HG02885 (cell line): ENCODE measurements around the gene SLC44A3.

ENCODE experiments used
- ATAC-seq: cut with Tn5 transposase; IDR thresholded peaks from one replicate; pipeline ENCODE4 v1.9.1; 2021; ENCODE audit warnings: mild to moderate bottlenecking; ENCODE audit not compliant: unreplicated experiment, poor library complexity

SLC44A3 gene

GRCh38 chr1:94866164-94866807, 46.1 kb downstream of the SLC44A3 start:
- ATAC-seq, result no peak

GRCh38 chr1:94871031-94871430, 50.9 kb downstream of the SLC44A3 start:
- ATAC-seq, result no peak

- ATAC-seq, result no peak
These were observed 52.8 kb downstream of the SLC44A3 start for GRCh38 chr1:94872771-94873495.

DNA sequence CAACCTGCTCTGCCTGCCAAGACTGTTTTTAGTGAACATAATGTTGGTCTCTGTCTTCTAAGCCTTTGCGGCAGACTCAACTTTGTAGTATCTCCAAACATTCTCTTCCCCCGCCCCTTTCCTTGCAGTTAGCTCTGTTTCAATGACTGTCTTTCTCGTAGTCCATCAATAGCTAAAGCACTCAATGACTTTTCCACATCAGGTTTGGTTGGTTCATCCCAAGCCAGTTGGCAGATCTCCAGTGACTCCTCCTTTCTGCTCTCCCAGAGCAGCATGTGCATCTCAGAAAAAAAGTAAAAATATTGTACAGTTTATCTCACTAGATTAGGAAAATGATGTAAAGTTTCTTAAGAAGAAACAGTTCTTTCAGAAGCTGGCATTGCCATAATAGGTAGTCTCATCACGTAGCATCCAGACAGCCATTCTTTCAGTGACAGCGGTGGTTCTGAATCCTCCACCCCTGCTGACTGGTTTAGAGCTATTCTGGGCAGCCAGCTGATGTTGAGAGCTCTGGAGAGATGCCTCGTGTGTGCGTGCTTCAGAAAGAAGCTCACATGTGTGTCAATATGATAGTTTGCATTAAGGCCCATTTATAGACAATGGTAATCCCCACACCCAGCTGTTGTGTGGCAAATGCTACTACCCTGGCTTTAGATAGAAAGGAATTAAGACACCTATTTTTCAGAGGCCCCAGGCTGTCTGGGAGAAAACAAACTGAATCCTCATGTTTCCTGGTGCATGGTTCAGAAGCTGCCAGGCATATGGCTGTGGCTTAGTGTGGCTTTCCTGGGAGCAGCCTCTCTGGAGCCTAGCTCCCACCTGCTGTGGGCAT, 53.6 kb downstream of the SLC44A3 start:
- peak; percentile 64 for ATAC-seq

DNA sequence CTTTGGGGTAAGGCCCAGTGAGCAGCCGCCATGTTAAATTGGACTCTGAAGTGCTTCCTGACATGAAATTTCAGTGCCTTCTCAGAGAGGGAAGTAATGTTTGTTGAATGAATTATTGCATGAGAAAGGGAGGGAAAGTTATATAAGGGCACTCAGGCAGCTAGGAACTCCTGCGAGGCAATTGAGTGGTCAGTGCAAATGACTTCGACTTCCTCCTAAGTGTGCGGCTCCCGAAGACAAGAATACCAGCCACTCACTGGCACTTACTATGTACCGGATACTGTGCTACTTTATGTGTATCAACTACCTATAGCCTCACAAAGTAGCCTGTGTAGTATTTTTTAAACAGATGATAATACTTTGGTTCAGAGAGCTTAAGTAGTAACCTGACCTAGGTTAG, 54.3 kb downstream of the SLC44A3 start:
- ATAC-seq, result no peak

- no peak for ATAC-seq
These were observed 55.6 kb downstream of the SLC44A3 start for GRCh38 chr1:94875794-94876193.

DNA sequence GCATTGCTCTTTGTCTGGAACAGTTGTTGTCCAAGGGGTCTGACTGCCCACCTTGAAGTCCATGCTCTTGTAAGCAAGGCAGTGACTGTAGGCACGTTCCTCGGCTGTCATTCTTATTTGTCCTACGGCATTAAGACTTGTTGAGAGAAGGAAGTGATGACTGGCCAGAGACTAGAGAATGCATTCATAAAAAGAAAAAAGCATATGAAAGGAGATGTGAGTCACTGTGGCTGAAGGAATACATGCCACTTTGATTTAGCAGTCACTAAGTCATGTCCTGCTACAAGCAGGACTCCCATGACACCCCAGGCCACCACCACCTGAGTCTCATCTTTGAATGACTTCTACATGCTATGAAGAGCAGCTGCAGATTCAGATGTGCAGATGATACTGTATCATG, 56.2 kb downstream of the SLC44A3 start:
- no peak for ATAC-seq

DNA sequence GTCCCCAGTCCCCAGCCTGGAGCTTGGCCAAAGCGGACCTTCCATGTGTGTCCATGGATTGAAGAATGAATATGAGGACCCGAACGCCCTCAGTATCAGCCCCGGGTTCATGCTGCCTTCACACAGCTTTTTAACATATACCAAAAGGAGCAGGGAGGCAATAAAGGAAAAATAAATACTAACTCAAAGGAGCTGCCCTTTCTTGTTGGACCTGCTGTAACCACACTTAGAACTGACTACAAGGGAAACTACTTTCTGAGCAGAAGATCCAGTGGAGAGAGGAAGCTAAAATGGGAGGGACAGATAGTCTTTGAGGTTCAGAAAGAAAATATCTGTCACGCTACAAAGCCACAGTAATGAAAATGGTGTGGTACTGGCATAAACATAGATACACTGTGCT, 58.2 kb downstream of the SLC44A3 start:
- no peak for ATAC-seq

GRCh38 chr1:94883691-94884090, 63.5 kb downstream of the SLC44A3 start:
- peak; percentile 57 for ATAC-seq

DNA sequence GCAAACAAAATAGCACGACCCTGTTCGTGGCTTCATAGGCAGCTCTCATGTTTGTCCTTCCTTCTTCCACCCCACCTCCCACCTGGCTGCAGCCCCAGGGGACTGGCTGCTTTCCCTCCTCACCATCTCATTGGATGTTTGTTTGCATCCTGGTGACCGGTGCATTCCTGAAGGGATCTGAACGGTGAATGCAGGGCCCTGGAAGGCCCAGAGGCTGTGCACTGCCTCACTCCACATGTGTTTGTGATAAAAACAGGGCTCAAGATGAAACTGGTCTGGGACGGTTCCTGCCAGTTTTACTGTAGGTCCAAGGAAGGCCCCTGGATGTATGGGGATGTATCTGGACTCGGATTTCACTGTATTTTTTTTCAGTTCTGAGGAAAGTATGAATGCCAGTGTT, 63.9 kb downstream of the SLC44A3 start:
- ATAC-seq, result no peak

DNA sequence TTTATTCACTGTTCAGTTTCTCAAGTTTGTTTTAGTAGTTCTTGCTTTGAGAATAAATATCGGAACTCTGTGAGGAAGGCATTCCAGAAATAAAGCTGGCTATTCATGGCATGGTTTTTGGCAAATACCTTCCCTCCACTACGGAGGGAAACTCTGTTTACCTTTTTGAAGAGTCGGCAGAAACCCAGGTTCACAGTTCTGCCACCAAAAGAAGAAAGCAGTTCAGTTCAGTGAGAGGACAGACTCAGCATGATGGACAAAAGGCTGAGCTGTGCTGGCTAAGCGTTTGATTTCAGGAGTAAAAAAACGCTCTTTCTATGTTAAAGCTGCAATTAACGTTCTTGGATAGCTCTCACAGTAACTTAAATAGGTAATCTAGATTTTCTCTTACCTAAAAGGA, 64.3 kb downstream of the SLC44A3 start:
- no peak for ATAC-seq

DNA sequence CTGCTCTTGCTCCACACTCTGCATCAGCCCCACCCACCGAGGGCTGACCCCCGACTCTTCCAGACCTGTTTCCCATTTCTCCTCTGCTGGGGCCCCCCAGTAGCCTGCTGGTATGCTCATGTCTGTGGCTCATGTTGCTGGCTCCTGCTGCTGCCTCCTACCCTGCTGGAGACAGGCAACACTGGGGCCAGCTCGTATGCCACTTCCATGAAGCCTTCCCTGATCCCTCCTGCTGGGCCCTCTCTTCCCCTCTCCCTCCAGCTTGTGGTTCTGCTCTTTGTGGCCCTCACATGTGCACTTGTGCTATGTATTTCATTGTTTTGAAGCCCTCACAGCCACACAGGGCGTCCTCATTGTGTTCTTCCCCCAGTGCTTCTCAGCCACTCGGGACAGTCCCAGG, 66.2 kb downstream of the SLC44A3 start:
- ATAC-seq, result no peak

DNA sequence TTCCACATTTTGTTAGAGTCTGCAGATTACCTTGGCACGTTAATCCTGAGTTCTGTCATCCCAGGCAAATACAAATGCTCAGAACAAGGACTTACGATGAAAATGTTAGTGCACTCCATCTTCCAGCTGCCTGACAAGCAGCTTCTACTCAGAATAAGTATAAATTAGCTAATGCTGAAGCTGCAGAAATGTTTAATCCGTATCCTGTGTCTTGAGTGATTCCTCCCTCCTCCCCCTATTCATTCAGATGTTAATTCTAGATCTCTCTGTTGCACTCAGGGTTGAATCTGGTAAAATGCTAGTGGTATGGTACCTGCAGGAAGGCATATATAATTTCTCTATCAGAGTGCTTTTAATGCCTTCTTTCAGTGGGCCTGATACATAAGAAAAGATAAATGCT, 66.9 kb downstream of the SLC44A3 start:
- no peak for ATAC-seq

DNA sequence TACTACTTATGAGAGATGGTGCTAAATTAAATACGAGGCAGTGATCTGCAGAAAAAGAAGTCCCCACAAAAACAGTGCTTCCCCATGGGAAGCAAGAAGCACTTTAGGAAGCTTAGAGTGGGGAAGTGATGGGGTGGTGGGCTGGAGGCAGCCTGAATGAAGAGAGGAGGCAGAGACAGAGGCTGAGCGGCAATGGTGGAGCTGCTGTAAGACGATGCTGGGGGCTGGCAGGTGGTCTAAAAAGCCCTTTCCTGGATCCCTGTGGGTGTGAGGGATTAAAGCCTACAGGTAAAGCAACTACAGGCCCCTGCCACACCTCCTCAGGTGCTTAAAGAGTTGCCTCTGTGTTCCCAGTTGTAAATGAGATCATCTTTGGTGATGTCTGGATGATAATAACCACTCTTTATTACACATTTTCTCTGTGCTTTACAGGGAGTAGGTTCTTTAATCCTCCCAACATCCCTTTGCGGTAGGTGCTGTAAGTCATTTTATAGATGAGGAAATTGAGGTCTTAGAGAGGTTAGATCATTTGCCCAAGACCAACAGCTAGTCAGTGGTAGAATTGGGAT, 67.5 kb downstream of the SLC44A3 start:
- ATAC-seq, result no peak

DNA sequence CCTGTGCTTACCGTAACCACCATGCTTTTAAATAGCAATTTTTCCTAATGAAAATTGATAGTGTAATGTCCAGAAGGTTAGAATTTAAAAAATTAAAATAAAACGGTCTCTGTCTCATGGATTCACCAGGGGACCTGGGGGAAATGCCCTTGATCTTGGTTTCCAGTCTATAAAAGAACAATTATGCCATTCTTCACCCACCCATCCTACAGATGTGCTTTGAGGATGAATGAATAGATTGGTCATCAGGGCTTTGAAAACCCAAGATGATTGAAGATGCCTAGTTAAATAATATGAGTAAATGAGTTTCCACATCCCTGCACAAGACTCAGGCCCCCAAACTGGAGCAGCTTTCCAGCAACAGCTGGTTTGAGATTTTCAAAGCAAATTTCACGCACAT, 68.0 kb downstream of the SLC44A3 start:
- no peak for ATAC-seq

GRCh38 chr1:94892604-94893254, 72.6 kb downstream of the SLC44A3 start:
- no peak for ATAC-seq

DNA sequence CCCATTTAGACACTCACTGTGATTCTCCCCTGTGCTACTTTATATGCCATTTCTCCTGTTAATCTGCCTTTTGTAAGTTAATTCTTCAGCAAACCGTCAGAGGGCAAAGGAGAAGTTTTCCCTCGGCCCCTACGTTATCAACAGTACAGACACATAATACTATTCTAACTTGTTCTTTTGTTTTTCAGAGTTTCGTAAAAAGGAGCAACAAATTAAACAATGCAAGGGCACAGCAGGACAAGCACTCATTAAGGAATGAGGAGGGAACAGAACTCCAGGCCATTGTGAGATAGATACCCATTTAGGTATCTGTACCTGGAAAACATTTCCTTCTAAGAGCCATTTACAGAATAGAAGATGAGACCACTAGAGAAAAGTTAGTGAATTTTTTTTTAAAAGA, 74.5 kb downstream of the SLC44A3 start:
- no peak for ATAC-seq

- ATAC-seq, result no peak
These were observed 75.4 kb downstream of the SLC44A3 start for GRCh38 chr1:94895518-94895917.

DNA sequence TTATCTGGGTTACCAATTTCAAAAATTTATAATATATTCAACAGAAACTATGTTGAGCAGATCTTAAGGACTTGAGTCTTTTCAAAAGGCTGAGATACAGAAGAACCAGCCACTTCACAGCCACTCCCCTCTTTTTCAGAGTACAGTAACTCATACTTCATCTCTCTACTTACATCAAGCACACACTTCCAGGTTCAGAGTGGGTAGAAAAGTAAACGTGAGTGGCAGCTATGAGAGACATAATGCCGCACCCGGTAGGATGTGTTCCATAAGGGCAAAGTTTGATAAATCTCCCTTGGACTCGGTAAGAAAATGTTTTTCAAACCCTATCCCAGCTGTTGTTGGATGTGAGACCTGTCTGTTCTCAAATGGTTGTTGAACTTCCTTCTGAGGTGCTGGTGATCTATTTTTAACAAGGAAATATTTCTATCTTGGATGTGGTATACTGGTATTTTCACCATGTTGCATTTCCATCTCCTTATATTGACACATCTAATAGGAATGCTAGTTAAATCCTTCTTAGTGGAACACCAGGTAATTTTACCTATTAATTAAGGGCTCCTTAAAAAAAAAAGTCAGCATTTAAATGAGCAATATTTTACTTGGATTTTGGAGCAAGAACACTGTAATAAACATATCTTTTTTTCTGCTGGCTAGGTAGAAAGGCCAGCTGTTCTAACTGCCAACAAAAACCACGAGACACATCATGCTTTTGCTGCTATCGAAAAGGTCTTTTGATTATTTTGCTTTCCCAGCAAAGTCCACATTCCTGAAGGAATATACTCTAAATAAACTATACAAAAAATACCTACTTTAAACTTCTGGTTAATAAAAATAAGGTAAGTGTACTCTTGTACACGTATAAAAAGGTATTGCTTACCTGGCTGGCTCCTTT, 78.6 kb downstream of the SLC44A3 start:
- no peak for ATAC-seq

GRCh38 chr1:94899756-94900155, 79.6 kb downstream of the SLC44A3 start:
- ATAC-seq, result no peak
